ENCODE data around the gene PRIM1.
"Not testable (repeated sequence)": the region's sequence is repeated elsewhere in the genome, so short reads cannot be mapped to it uniquely, and the experiment has no call there.

PRIM1 gene

GRCh38 chr12:56760460-56760859 is 8.3 kb upstream of the PRIM1 start:
- no peak for DNase-seq (ENCODE audit: low read depth)

DNA sequence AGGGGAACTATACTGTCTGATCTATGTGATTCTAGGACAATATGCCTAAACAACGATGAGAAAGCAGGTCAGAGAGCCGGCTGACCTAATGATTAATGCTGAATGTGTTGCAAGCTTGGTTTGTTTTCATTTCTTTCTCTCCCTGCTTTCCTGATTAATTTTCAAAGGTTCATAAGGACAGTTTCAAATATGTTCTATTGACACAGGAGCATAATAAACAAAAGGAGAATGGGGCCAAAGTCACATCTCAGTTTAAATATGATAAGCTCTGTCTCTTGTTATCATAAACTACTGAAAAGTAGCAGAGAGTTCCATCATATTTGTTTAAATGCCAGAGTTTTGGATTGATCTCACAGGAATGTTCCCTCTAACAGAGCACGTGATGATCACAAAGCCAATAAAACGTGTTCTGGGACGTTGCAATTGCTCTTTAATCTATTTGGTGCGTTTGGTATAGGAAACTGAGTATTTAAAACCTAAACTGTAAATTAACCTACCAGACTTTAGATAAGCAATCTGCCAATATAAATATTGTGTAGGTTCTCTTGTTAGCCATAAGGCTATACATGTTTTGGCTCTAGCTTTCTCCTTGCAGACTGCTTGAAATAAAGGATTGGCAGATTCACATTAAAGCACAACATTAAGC is 7.3 kb upstream of the PRIM1 start:
- no peak for DNase-seq (ENCODE audit: low read depth)

- no peak for DNase-seq (ENCODE audit: low read depth)
Measured at GRCh38 chr12:56758728-56759262, 6.7 kb upstream of the PRIM1 start.

DNA sequence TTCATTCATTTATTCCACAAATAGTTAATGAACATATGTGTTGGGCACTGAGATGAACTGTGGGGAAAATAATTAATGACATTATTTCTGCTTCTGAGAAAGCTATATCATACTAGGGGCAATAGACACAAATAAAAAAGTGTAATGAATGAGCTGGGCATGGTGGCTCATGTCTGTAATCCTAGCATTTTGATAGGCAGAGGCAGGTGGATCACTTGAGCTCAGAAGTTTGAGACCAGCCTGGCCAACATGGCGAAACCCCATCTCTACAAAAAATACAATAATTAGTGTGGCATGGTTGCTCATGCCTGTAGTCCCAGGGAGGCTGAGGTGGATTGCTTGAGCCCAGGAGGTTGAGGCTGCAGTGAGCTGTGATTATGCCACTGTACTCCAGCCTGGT is 5.8 kb upstream of the PRIM1 start:
- DNase-seq (ENCODE audit: low read depth) = not testable (repeated sequence)

DNA sequence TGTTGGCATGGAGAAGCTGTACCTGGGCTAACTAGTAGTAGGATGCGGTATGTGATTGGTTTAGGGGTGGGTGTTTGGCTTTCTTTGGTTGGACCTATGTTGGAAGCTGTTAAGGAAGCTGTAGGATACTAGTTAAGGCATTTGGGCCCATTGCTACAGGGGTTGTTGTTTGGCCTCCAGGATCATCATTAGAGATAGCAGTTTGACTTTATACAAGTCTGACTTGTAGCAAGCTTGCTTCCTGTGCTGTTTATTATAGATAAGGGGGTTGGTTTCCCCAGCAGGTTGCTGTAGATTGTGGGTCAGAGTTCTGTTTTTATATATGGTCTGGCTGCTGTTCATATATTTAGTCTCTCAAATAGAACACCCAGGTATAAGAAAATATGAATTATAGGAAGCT is 1.4 kb upstream of the PRIM1 start:
- no peak for DNase-seq (ENCODE audit: low read depth)

DNA sequence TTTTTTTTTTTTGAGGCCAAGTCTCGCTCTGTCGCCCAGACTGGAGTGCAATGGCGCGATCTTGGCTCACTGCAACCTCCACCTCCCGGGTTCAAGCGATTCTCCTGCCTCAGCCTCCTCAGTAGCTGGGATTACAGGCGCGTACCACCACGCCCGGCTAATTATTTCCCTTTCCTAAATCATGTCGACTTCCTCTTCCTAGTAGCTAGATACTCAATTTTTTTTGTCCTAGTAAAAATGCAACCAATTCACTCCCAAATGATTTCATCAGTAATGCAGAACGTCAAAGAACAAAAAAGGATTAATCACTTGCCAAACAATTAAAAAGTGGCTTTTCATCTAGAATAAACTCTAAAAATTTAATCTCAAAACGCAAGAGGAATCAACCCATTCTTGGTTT is 1.5 kb downstream of the PRIM1 start:
- DNase-seq (ENCODE audit: low read depth) = not testable (repeated sequence)

DNA sequence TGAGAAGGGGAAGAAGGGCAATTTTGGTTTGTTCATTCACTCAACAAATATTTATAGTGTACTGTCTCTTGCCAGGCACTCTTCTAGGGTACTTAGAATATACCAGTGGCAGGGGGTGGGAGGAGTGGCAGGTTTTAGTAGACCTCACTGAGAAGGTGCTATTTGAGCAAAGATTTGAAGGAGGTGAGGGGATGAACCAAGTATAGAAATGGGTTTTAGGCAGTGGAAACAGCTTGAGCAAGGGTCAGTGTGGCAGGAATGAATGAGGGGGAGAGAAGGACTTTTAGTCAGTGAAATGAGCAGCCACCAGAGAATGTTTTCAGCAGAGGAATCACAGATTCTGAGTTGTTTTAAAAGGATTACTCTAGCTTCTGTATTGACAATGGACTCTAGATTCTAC is 2.3 kb downstream of the PRIM1 start:
- no peak for DNase-seq (ENCODE audit: low read depth)

- no peak for DNase-seq (ENCODE audit: low read depth)
Measured at GRCh38 chr12:56749359-56749758, 2.8 kb downstream of the PRIM1 start.

GRCh38 chr12:56728139-56728861 is 23.8 kb downstream of the PRIM1 start:
- no peak for DNase-seq (ENCODE audit: low read depth)

- not testable (repeated sequence) for DNase-seq (ENCODE audit: low read depth)
Measured at GRCh38 chr12:56726196-56726675, 25.9 kb downstream of the PRIM1 start.

GRCh38 chr12:56725723-56726102 is 26.4 kb downstream of the PRIM1 start:
- DNase-seq (ENCODE audit: low read depth) = no peak

DNA sequence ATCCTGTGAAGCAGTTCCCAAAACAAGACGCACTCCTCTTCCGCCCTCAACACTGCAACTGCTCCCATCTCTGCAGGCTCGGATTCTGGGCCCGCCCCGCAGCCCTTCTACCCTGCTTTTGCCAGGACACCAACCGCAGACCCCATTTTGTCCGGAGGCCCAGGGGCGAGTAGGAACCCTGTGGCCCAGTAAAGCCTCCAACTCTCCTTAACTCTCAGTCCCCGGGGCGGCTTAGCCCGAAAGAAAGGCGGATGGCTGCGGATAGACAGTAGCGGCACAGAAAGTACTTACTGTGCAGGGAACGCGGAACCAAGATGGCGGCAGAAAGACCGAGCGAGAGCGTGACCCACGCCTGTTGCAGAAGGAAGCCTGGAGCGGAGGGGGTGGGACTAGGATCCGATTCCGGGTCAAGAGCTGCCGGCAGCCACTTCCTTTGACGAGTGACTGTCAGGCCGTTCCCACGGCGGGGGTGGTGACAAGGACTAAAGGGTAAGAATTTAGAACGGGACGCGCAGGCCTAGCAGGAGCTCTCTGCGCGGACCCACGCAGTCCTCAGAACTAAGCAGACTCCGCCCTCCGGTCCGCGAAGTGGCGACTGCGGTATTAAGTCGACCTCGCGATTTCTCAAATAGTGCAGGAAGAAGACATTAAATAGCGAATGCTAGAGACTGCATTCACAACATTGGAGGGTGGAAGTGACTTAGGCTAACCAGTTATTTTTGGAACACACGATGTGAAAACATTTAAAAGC is 27.0 kb downstream of the PRIM1 start, which contains the start of gene NACA:
Gene NACA, minus strand, starts transcription at position 328 of the 751 bp plus-strand sequence. CDS start 778 bp downstream, outside the sequence.
- DNase-seq (ENCODE audit: low read depth) = peak; percentile 98

DNA sequence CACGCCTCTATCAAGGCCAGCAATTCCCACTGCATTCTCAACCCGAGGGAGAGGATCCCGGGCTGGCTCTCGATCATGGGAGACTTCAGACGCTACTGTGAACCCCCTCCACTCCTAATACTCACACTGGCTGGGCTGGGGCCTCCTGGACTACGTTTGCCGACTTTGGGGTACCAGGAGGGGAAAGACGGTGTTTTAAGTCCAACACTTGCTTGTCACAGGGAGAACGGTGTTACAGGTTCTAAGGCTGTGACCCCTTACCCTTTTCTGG is 27.5 kb downstream of the PRIM1 start:
- no peak for DNase-seq (ENCODE audit: low read depth)

DNA sequence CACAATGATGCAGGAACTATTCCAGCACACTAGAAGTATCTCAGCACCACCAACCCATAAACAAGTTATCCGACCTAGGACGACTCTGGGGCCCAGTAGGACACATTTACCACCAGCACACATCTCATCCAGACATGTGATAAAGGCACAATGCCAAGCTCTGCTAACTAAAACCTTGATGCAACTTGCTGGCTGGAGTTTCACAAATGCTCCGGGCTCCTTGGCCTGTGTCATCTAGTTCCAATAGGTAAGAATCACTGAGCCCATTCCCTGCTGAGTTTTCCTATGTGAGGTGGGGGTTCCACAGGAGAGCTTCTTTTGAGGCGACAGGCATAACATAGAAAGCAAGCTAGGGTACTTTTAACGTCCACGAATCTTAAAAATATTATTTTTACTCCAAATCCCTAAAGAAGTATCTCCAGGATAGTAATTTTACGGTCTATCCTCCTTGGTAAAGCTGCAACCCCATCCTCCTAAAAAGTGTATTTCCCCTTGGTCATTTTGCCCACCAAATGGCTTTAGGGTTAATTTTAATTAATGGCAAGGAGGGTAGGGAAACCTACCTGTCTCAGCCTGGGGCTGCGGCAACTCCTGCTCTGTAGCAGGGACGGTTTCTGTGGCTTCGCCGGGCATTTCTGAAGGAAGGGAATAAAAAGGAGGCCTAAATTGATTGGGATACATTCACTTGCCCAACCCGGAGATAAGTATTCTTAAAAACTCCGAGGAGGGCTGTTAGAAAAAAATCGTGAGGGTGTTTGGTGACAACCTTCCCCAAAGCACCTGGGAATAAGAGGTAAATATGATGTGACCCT is 28.0 kb downstream of the PRIM1 start:
- no peak for DNase-seq (ENCODE audit: low read depth)

DNA sequence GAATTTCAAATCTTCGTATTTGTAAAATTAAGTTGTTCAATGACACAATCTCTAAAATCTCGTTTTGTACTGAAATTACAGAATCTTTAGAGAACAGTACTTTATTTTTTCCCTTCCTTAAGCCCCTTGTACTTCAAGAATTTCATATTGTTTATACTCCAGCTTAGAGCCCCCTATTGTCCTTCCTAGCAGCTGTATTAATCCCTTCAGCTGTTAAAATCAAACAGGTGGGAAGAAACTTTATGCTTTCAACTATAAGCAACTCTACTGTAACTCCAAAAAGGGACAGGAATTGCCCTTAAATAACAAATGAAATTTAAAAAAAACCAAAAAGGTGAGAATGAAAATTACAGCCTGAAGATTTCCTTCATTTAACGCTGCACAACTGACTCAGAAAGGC is 28.8 kb downstream of the PRIM1 start:
- no peak for DNase-seq (ENCODE audit: low read depth)

GRCh38 chr12:56722832-56723231 is 29.3 kb downstream of the PRIM1 start:
- no peak for DNase-seq (ENCODE audit: low read depth)

DNA sequence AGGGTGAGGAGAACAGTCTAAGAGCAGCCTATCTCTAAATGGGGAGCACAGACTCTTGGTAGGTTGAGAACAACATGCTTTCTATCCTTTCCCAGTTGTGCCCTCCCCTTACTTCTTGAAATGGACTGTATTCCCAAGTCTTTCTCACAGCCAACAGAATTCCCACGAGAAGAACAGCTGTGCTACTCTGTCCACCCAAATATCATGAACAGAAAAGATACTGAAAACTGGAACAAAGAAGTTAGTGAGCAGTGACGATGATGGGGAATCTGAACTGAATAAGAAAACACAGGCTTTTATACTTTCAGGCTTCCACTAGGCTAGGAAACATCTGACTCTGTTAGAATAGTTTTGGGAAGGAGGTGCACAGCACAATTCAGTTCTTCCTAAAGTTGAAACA is 30.4 kb downstream of the PRIM1 start:
- DNase-seq (ENCODE audit: low read depth) = no peak

DNA sequence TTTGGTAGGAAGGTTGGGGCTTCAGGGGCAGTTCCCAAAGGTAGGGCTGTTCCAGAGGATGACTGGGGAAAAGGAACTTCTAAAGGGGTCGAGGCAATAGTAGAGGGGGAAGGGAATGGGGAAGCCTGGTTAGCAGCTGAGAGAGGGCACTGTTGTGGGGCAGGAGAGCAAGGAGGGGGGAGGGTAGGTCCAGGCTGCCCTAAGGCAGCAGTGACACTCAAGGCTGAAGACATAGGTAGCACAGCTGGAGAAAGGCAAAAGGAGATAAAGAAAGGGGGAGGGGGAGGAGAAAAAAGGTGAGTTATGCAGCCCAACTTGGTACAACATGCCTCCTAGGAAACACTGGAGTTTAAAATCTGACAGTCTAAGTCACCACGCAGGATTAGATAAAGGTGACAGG is 30.9 kb downstream of the PRIM1 start:
- no peak for DNase-seq (ENCODE audit: low read depth)

DNA sequence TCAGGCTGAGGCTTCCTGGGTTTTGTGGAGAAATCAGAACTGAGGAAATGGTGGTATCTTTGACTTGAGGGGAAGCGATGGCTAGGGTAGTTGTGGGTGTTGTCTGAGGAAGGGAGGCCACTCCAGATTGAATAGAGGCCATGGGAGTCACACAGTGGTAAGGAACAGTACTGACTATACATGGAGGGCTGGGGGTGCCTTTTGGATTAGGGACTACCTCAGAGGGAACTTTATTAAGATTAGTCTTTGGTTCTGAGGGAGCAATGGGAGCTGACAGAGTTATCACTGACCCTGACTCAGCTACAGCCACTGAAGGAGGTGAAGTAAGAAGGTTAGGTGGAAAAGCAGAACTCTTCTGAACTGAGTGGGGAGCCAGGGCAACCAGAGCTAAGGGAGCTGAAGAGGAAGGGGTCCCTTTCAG is 31.4 kb downstream of the PRIM1 start:
- no peak for DNase-seq (ENCODE audit: low read depth)

- no peak for DNase-seq (ENCODE audit: low read depth)
Measured at GRCh38 chr12:56719056-56719455, 33.1 kb downstream of the PRIM1 start.

DNA sequence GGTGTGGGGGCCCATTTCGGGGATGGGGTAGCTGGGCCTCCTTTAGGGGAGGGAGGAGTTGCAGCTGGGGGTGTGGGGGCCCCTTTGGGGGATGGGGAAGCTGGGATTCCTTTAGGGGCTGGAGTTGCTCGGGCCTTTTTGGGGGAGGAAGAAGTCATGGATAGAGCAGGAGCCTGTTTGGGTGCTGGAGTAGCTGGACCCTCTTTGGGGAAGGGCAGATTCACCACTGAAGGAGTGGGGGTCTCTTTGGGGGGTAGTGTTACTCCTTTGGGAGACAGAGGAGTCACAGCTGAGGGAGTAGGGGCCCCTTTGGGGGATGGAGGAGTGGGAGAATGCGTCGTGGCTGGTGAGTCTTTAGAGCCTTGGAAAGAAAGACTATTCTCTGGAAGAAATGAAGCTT is 33.5 kb downstream of the PRIM1 start:
- DNase-seq (ENCODE audit: low read depth) = no peak

- no peak for DNase-seq (ENCODE audit: low read depth)
Measured at GRCh38 chr12:56718149-56718548, 34.0 kb downstream of the PRIM1 start.
